Fibroblast of the aortic adventitia (primary cell): ENCODE measurements around the gene ERC2. TPM values are rescaled to one million over a fixed set of nuclear protein-coding genes. Genes with fewer than 3 reads are reported as not detected.

ENCODE experiments used
- DNase-seq: peaks from one replicate; pipeline ENCODE4 v3.0.0-alpha.2; 2010; ENCODE audit warnings: low read depth
- H3K4me3 ChIP-seq: 2 replicates; pipeline ENCODE4 v1.5.1; 2011; ENCODE audit warnings: low read depth, mild to moderate bottlenecking, control low read depth, low read length, moderate library complexity
- CTCF ChIP-seq: IDR thresholded peaks from 2 replicates; pipeline ENCODE4 v1.5.1; 2011; ENCODE audit warnings: mild to moderate bottlenecking, low read length, control low read depth, inconsistent platforms; ENCODE audit not compliant: insufficient read depth
- total RNA-seq: library from RNA; depleted of rRNA; stranded (reverse); fragments of >200 nt; gene quantifications from 2 replicates; pipeline ENCODE4 v1.2.3, GENCODE V29; 2012; ENCODE audit warnings: low replicate concordance

The ERC2 gene
- total RNA-seq, 1 donor = 0.09 TPM

GRCh38 chr3:55678546-55679216, 789.6 kb downstream of the ERC2 start:
- no peak for TF ChIP-seq CTCF
- DNase-seq = no peak
- H3K4me3 ChIP-seq = no peak overlapping the region

- H3K4me3 ChIP-seq = no peak overlapping the region
- TF ChIP-seq CTCF = no peak
- DNase-seq = no peak
These were observed 791.6 kb downstream of the ERC2 start for GRCh38 chr3:55676643-55677042.

- no peak for DNase-seq
- no peak for TF ChIP-seq CTCF
- H3K4me3 ChIP-seq = no peak overlapping the region
These were observed 792.8 kb downstream of the ERC2 start for GRCh38 chr3:55675478-55675877.

- no peak for TF ChIP-seq CTCF
- H3K4me3 ChIP-seq = no peak overlapping the region
- no peak for DNase-seq
These were observed 794.5 kb downstream of the ERC2 start for GRCh38 chr3:55673764-55674163.

GRCh38 chr3:55669133-55669532, 799.1 kb downstream of the ERC2 start:
- DNase-seq = no peak

GRCh38 chr3:55668359-55668758, 799.9 kb downstream of the ERC2 start:
- TF ChIP-seq CTCF = no peak
- no peak overlapping the region for H3K4me3 ChIP-seq
- DNase-seq = no peak

More at GRCh38 chr3:55669133-55669532, 799.1 kb downstream of the ERC2 start:
- no peak overlapping the region for H3K4me3 ChIP-seq
- TF ChIP-seq CTCF = no peak

- no peak for DNase-seq
- H3K4me3 ChIP-seq = no peak overlapping the region
- no peak for TF ChIP-seq CTCF
These were observed 803.9 kb downstream of the ERC2 start for GRCh38 chr3:55664387-55664786.
